DND-41 (cell line): ENCODE results near the gene SEMA4C.

Experiments used
- ATAC-seq: fragments of 200-7000 bp; cut with Tn5 transposase; 3 replicates; pipeline ENCODE4 v1.9.1; 2021; ENCODE audit warnings: low read depth; ENCODE audit not compliant: insufficient read depth
- DNase-seq: peaks from one replicate; pipeline ENCODE4 v3.0.0-alpha.2; 2020
- H2AFZ ChIP-seq: 2 replicates; pipeline ENCODE4 v1.6.0; 2012; ENCODE audit warnings: low read depth, low read length
- H3K27ac ChIP-seq: 2 replicates; pipeline ENCODE4 v1.5.1; 2012; ENCODE audit warnings: low read length, inconsistent platforms
- H3K27me3 ChIP-seq: fragments of 200-600 bp; sonication (generic); 2 replicates; pipeline ENCODE4 v1.6.0; 2012; ENCODE audit warnings: low read length, mild to moderate bottlenecking, inconsistent platforms; ENCODE audit not compliant: insufficient read depth, poor library complexity
- H3K36me3 ChIP-seq: 2 replicates; pipeline ENCODE4 v1.5.1; 2012; ENCODE audit warnings: low read length, inconsistent platforms; ENCODE audit not compliant: insufficient read depth
- H3K4me1 ChIP-seq: 2 replicates; pipeline ENCODE4 v1.5.1; 2012; ENCODE audit warnings: mild to moderate bottlenecking, low read length; ENCODE audit not compliant: insufficient read depth
- H3K4me2 ChIP-seq: 2 replicates; pipeline ENCODE4 v1.6.0; 2012; ENCODE audit warnings: mild to moderate bottlenecking, moderate library complexity, low read length, inconsistent platforms; ENCODE audit not compliant: insufficient read depth
- H3K4me3 ChIP-seq, 2 experiments: fragments of 200-600 bp in 1 of 2; shearing (Covaris generic) in 1 of 2; 2 replicates each; pipeline ENCODE4 v1.5.1; 2012 to 2016; ENCODE audit warnings: inconsistent platforms in 2 of 2, low read length in 2 of 2, mild to moderate bottlenecking in 2 of 2, low read depth in 1 of 2, moderate library complexity in 1 of 2
- H3K79me2 ChIP-seq: 2 replicates; pipeline ENCODE4 v1.6.0; 2012; ENCODE audit warnings: low read length, inconsistent platforms; ENCODE audit not compliant: insufficient read depth
- H3K9ac ChIP-seq: 2 replicates; pipeline ENCODE4 v1.6.0; 2012; ENCODE audit warnings: low read depth, mild to moderate bottlenecking, inconsistent platforms, low read length, moderate library complexity
- H3K9me3 ChIP-seq: 2 replicates; pipeline ENCODE4 v1.5.1; 2012; ENCODE audit warnings: low read length, moderate library complexity, mild to moderate bottlenecking, inconsistent platforms; ENCODE audit not compliant: insufficient read depth, severe bottlenecking
- H4K20me1 ChIP-seq: 2 replicates; pipeline ENCODE4 v1.6.0; 2012; ENCODE audit warnings: low read length; ENCODE audit not compliant: insufficient read depth
- EZH2 ChIP-seq: IDR thresholded peaks from 3 replicates; pipeline ENCODE4 v1.6.1; 2012; ENCODE audit warnings: borderline replicate concordance, low read depth, mild to moderate bottlenecking, moderate library complexity, low read length, inconsistent platforms; ENCODE audit not compliant: severe bottlenecking
- TF ChIP-seq, protein P1 (sequence below): IDR thresholded peaks from 2 replicates; pipeline ENCODE4 v1.5.1; 2012; ENCODE audit warnings: borderline replicate concordance, low read length, moderate library complexity, mild to moderate bottlenecking; ENCODE audit not compliant: poor library complexity, severe bottlenecking; ENCODE audit errors: extremely low read depth

The SEMA4C gene

DNA sequence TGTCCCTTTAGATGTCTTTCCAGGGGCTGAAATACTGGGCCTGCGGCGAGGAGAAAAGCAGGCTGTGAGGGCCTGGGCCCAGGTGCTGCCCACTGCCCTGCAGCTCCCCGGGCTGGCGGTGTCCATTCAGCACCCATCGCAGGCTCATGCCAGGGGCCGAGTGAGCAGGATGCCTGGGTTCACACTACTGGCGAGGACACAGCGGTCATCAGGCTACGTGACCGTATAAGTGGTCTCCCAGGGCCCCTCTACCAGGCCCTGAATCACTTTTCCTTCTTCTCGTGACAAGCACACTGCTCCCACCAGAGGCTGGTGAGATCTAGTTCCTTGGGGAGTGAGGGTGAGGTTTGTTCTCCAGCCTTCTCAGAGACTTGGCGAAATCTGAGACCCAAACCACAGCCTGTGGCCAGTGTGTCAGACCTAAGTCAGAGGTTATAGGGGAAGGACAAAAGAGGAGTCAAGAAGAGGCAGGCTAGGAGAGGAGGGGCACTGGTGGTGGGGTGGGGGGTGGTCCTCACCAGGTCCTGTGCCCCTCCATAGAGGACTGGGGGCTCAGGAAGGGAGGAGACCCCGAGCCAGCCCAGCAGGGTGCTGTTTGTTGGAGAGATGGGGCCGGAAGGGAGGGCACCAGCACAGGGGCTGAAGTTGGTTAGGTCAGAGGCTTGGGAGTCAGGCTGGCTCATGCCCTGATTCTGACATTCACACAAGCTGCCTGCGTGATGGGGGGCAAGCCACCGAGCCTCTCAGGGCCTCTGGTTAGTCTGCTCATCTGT, 6.6 kb upstream of the SEMA4C start:
- Histone ChIP-seq H3K36me3 (no peaks in the 10 kb centered on the region), H3K4me3 (no peak overlapping the region), H4K20me1 (no peaks in the 10 kb centered on the region), H2AFZ (no peak overlapping the region), H3K27ac (no peak overlapping the region), H3K4me2 (no peak overlapping the region), H3K4me1 (no peaks in the 10 kb centered on the region), H3K27me3 (peaks cover 4% of the 10 kb centered on the region), H3K9ac (no peak overlapping the region), H3K79me2 (no peaks in the 10 kb centered on the region), H3K9me3 (no peaks in the 10 kb centered on the region)
- TF ChIP-seq, protein P1, sequence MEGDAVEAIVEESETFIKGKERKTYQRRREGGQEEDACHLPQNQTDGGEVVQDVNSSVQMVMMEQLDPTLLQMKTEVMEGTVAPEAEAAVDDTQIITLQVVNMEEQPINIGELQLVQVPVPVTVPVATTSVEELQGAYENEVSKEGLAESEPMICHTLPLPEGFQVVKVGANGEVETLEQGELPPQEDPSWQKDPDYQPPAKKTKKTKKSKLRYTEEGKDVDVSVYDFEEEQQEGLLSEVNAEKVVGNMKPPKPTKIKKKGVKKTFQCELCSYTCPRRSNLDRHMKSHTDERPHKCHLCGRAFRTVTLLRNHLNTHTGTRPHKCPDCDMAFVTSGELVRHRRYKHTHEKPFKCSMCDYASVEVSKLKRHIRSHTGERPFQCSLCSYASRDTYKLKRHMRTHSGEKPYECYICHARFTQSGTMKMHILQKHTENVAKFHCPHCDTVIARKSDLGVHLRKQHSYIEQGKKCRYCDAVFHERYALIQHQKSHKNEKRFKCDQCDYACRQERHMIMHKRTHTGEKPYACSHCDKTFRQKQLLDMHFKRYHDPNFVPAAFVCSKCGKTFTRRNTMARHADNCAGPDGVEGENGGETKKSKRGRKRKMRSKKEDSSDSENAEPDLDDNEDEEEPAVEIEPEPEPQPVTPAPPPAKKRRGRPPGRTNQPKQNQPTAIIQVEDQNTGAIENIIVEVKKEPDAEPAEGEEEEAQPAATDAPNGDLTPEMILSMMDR, result no peak
- TF ChIP-seq EZH2, result no peak
- DNase-seq (no peak), ATAC-seq (no peak)

DNA sequence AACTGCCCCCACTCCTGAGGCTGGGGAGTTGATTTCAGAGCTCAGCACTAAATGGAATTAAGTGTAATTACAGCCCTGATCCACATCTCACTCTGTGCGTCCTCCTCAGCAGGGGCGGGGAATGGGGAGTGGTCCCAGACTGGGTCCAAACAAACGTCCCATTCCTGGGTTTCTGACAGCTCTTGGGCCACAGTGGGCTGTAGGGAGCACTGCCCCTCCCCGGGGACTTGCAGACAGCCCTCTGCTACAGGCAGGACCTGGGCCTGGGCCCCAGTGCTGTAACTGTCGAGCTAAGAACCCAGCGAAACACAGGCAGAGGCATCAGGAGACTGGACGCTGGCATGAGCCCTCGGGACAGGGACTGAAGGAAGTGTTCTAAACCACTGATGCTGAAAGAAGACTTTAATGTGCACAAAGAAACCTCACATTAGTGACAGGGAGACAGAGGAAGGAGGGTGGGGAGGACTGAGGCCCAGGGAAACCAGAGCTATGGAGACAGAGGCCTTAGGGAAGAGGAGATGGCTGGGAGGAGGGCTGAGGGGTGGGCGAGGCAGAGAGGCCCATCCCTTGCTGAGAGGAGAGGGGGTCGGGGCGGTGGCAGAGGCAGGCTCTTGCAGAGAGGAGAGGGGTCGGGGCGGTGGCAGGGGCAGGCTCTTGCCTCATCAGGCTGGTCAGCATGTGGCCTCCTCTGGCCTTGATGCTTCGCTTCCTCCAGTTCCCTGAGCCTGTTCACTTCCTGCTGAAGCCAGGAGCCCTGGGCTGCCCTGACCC, 5.8 kb upstream of the SEMA4C start:
- ATAC-seq (no peak), DNase-seq (no peak)
- Histone ChIP-seq H3K27me3 (no peaks in the 10 kb centered on the region), H3K4me1 (no peaks in the 10 kb centered on the region), H3K36me3 (no peaks in the 10 kb centered on the region), H4K20me1 (no peaks in the 10 kb centered on the region), H3K9ac (no peak overlapping the region), H3K79me2 (no peaks in the 10 kb centered on the region), H3K4me3 (no peak overlapping the region), H3K4me2 (no peak overlapping the region), H2AFZ (no peak overlapping the region), H3K27ac (no peak overlapping the region), H3K9me3 (no peaks in the 10 kb centered on the region)
- TF ChIP-seq, protein P1, result no peak
- TF ChIP-seq EZH2, result no peak

DNA sequence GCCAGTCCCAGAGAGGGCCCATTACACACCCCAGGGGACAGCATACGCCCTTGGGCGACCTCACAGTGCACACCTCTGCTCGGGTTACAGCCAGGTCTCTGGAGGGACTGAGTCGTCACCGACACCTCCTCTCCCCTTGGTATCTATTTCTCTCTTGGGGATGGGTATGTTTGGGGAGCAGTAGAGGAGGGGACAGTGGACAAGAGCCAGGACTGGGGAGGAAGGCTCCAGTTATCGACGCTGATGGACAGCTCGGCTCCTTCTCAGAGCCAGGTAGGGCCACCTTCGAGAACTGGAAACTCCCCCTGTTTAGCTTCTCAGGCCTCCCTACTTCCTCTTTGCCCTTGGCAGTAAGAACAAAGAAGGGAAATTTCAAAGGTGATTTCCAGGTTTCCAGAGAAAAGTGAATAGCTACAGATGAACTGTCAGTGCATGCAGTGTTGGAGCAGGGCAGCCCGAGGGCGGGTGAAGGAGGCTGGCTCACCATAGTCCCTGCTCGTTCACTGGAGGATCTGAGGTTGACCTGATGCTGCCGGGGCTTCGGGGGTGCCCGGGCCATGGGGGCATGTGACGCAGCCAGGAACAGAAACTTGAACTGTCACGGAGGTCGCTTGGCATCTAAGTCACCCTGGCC, 4.4 kb upstream of the SEMA4C start:
- no peaks in the 10 kb centered on the region for H3K9me3 ChIP-seq
- H3K36me3 ChIP-seq, result no peaks in the 10 kb centered on the region
- no peaks in the 10 kb centered on the region for H4K20me1 ChIP-seq
- no peak overlapping the region for H3K27ac ChIP-seq
- no peak overlapping the region for H3K4me3 ChIP-seq
- TF ChIP-seq, protein P1, result no peak
- no peak for TF ChIP-seq EZH2
- H3K4me2 ChIP-seq, result no peak overlapping the region
- H3K9ac ChIP-seq, result no peak overlapping the region
- DNase-seq (no peak), ATAC-seq (no peak)
- H3K79me2 ChIP-seq, result no peaks in the 10 kb centered on the region
- no peaks in the 10 kb centered on the region for H3K4me1 ChIP-seq
- no peaks in the 10 kb centered on the region for H3K27me3 ChIP-seq
- no peak overlapping the region for H2AFZ ChIP-seq
